GM12878 (cell line): ENCODE results near the gene WBP1L. TPM values are rescaled to one million over a fixed set of nuclear protein-coding genes. Genes with fewer than 3 reads are reported as not detected.

Source experiments
- ASH2L ChIP-seq: fragments of 300-600, 200-600 bp; sonication (generic); IDR thresholded peaks from 2 replicates; pipeline ENCODE4 v1.6.1; 2017; ENCODE audit warnings: low read depth, mild to moderate bottlenecking, borderline replicate concordance
- BCL11A ChIP-seq: IDR thresholded peaks from 2 replicates; pipeline ENCODE4 v1.6.1; 2011; ENCODE audit warnings: low read depth, low read length
- CBFB ChIP-seq: IDR thresholded peaks from 2 replicates; pipeline ENCODE4 v1.6.1; 2016; ENCODE audit warnings: antibody characterized with exemption, low read depth
- CBX5 ChIP-seq: sonication (generic); IDR thresholded peaks from 2 replicates; pipeline ENCODE4 v1.6.1; 2016; ENCODE audit warnings: low read depth, moderate library complexity, mild to moderate bottlenecking, inconsistent platforms
- DPF2 ChIP-seq: fragments of 450-650 bp; IDR thresholded peaks from 2 replicates; pipeline ENCODE4 v1.6.1; 2017; ENCODE audit warnings: mild to moderate bottlenecking
- GABPA ChIP-seq: IDR thresholded peaks from 2 replicates; pipeline ENCODE4 v1.6.1; 2014; ENCODE audit warnings: antibody characterized with exemption, low read depth, mild to moderate bottlenecking, inconsistent platforms
- IRF4 ChIP-seq: IDR thresholded peaks from 2 replicates; pipeline ENCODE4 v1.6.1; 2011; ENCODE audit warnings: low read depth, low read length
- LARP7 ChIP-seq: fragments of 450-650 bp; IDR thresholded peaks from 2 replicates; pipeline ENCODE4 v1.6.1; 2017; ENCODE audit warnings: mild to moderate bottlenecking
- MEF2B ChIP-seq: fragments of 450-650 bp; IDR thresholded peaks from 2 replicates; pipeline ENCODE4 v1.6.1; 2018; ENCODE audit warnings: mild to moderate bottlenecking, moderate library complexity; ENCODE audit not compliant: partially characterized antibody, poor library complexity, severe bottlenecking
- MTA2 ChIP-seq: fragments of 450-650 bp; IDR thresholded peaks from 2 replicates; pipeline ENCODE4 v1.6.1; 2016; ENCODE audit warnings: low read depth, mild to moderate bottlenecking, moderate library complexity
- MTA3 ChIP-seq: IDR thresholded peaks from 2 replicates; pipeline ENCODE4 v1.6.1; 2012; ENCODE audit warnings: low read length, inconsistent platforms, borderline replicate concordance
- NFXL1 ChIP-seq: fragments of 450-650 bp; IDR thresholded peaks from 2 replicates; pipeline ENCODE4 v1.6.1; 2017; ENCODE audit warnings: antibody characterized with exemption, mild to moderate bottlenecking, borderline replicate concordance
- SP1 ChIP-seq: IDR thresholded peaks from one replicate; pipeline ENCODE4 v1.6.1; 2011; ENCODE audit warnings: low read depth, low read length
- SREBF1 ChIP-seq: IDR thresholded peaks from 2 replicates; pipeline ENCODE4 v1.6.1; 2012; ENCODE audit warnings: mild to moderate bottlenecking, low read length
- TARDBP ChIP-seq: IDR thresholded peaks from 2 replicates; pipeline ENCODE4 v1.6.1; 2016; ENCODE audit warnings: borderline replicate concordance
- TCF3 ChIP-seq: IDR thresholded peaks from 2 replicates; pipeline ENCODE4 v1.6.1; 2012; ENCODE audit warnings: low read depth, mild to moderate bottlenecking, low read length, borderline replicate concordance; ENCODE audit not compliant: insufficient read depth
- ZBED1 ChIP-seq: IDR thresholded peaks from 2 replicates; pipeline ENCODE4 v1.6.1; 2016; ENCODE audit warnings: borderline replicate concordance
- ZNF622 ChIP-seq: fragments of 450-650 bp; IDR thresholded peaks from 2 replicates; pipeline ENCODE4 v1.6.1; 2017; ENCODE audit warnings: mild to moderate bottlenecking, inconsistent platforms
- polyA plus RNA-seq, 11 experiments: library from polyadenylated mRNA; depleted of rRNA in 4 of 11; unstranded in 6 of 11; stranded (reverse) in 5 of 11; fragments of >200 nt; fragmentation: Nextera tagmentation in 4 of 11; fragmentation: Illumina TruSeq in 1 of 11; extraction: Ambion mirVana in 4 of 11; extraction: Trizol in 1 of 11; gene quantifications; 1 replicate in 1 of 11; 2 replicates in 10 of 11; pipeline versions ENCODE4 v1.2.1 to v1.2.3, GENCODE V29; 2011 to 2016; ENCODE audit warnings: inconsistent platforms in 2 of 11, missing spikeins in 2 of 11, low read depth in 1 of 11
- total RNA-seq, 4 experiments: library from RNA; depleted of rRNA in 3 of 4; stranded (reverse); fragments of >200 nt in 3 of 4; fragmentation: Illumina TruSeq in 1 of 4; extraction: Trizol in 1 of 4; gene quantifications; 2 replicates each; pipeline versions ENCODE4 v1.2.1 to v1.2.3, GENCODE V29; 2013 to 2021
- TF ChIP-seq, protein P1 (sequence below): fragments of 450-650 bp; IDR thresholded peaks from 2 replicates; pipeline ENCODE4 v1.6.1; 2018; ENCODE audit warnings: mild to moderate bottlenecking, low read depth, moderate library complexity; ENCODE audit not compliant: partially characterized antibody
- TF ChIP-seq, protein P2 (sequence below): fragments of 150-350 bp; IDR thresholded peaks from 2 replicates; pipeline ENCODE4 v1.6.1; 2014; ENCODE audit warnings: mild to moderate bottlenecking, low read depth, low read length
- TF ChIP-seq, protein P3 (sequence below): fragments of 450-650 bp; IDR thresholded peaks from 2 replicates; pipeline ENCODE4 v1.6.1; 2017; ENCODE audit warnings: borderline replicate concordance
- TF ChIP-seq, protein P4 (sequence below): fragments of 450-650 bp; IDR thresholded peaks from 2 replicates; pipeline ENCODE4 v1.6.1; 2017; ENCODE audit warnings: mild to moderate bottlenecking, low read depth, inconsistent platforms; ENCODE audit not compliant: poor library complexity, severe bottlenecking
- TF ChIP-seq, protein P5 (sequence below): fragments of 450-650 bp; IDR thresholded peaks from 2 replicates; pipeline ENCODE4 v1.6.1; 2016; ENCODE audit warnings: mild to moderate bottlenecking

The WBP1L gene
- total and polyA plus RNA-seq, 10 of the 15 experiments (the other 5 are each of a cell fraction or from before 2014, with no cell fraction given): 3.7 to 18.8 (median 12.3) TPM

DNA sequence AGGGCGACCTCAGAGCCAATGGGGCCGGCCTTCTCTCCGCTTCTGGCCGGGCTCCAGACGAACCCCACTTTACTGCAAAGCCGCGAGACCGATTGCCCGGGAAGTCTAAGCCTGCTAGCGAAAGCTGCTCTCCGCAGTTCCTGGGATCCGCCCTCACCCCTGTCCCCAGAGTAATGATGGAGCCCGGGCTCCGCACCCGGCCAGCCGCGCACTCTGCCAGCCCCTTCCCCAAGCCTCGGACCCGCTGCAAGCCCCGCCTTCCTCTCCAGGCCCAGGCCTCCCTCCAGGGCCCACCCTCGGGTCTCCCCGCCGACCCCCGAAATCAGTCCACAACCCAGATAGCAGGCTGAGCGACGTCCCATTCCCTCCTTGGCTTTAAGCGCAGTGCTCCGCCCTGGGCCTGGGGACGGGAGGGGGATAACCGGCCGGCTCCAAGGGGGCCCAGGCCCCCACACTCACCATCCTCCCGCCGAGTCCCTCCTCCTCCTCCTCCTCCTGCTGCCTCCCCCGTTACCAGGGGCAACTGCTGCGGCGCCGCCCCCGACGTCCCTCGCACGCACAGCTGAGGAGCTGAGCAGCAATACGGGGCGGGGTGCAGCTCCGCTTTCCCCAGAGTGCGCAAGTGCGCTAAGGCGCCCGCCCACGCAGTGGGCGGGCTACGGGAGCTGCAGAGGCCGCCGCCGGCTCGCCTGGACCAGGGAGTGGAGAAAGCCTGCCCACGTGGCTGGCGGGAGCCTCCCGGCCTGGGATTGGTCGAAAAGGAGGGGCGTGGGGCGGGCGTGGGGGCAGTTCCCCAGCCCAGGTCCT is 29.7 kb upstream of the WBP1L start, which contains the start of gene ARL3 (continued):
- TF ChIP-seq, protein P1, sequence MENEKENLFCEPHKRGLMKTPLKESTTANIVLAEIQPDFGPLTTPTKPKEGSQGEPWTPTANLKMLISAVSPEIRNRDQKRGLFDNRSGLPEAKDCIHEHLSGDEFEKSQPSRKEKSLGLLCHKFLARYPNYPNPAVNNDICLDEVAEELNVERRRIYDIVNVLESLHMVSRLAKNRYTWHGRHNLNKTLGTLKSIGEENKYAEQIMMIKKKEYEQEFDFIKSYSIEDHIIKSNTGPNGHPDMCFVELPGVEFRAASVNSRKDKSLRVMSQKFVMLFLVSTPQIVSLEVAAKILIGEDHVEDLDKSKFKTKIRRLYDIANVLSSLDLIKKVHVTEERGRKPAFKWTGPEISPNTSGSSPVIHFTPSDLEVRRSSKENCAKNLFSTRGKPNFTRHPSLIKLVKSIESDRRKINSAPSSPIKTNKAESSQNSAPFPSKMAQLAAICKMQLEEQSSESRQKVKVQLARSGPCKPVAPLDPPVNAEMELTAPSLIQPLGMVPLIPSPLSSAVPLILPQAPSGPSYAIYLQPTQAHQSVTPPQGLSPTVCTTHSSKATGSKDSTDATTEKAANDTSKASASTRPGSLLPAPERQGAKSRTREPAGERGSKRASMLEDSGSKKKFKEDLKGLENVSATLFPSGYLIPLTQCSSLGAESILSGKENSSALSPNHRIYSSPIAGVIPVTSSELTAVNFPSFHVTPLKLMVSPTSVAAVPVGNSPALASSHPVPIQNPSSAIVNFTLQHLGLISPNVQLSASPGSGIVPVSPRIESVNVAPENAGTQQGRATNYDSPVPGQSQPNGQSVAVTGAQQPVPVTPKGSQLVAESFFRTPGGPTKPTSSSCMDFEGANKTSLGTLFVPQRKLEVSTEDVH: no peak
- TF ChIP-seq, protein P2, sequence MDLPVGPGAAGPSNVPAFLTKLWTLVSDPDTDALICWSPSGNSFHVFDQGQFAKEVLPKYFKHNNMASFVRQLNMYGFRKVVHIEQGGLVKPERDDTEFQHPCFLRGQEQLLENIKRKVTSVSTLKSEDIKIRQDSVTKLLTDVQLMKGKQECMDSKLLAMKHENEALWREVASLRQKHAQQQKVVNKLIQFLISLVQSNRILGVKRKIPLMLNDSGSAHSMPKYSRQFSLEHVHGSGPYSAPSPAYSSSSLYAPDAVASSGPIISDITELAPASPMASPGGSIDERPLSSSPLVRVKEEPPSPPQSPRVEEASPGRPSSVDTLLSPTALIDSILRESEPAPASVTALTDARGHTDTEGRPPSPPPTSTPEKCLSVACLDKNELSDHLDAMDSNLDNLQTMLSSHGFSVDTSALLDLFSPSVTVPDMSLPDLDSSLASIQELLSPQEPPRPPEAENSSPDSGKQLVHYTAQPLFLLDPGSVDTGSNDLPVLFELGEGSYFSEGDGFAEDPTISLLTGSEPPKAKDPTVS: no peak
- peak; percentile 57 for TF ChIP-seq MTA2
- TF ChIP-seq TARDBP: no peak
- TF ChIP-seq IRF4: no peak
- no peak for TF ChIP-seq ZBED1
- TF ChIP-seq CBFB: peak; percentile 53; the same call in 1 of the 2 replicates
- TF ChIP-seq MTA3: no peak
- TF ChIP-seq TCF3: no peak
- peak; percentile 100 for TF ChIP-seq NFXL1
- TF ChIP-seq SREBF1: no peak
- TF ChIP-seq ZNF622: no peak
- TF ChIP-seq, protein P3, sequence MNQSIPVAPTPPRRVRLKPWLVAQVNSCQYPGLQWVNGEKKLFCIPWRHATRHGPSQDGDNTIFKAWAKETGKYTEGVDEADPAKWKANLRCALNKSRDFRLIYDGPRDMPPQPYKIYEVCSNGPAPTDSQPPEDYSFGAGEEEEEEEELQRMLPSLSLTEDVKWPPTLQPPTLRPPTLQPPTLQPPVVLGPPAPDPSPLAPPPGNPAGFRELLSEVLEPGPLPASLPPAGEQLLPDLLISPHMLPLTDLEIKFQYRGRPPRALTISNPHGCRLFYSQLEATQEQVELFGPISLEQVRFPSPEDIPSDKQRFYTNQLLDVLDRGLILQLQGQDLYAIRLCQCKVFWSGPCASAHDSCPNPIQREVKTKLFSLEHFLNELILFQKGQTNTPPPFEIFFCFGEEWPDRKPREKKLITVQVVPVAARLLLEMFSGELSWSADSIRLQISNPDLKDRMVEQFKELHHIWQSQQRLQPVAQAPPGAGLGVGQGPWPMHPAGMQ: no peak
- TF ChIP-seq GABPA: no peak
- peak; percentile 62; the same call in 1 of the 2 replicates for TF ChIP-seq LARP7
- TF ChIP-seq BCL11A: no peak
- peak; percentile 58 for TF ChIP-seq DPF2
- TF ChIP-seq, protein P4, sequence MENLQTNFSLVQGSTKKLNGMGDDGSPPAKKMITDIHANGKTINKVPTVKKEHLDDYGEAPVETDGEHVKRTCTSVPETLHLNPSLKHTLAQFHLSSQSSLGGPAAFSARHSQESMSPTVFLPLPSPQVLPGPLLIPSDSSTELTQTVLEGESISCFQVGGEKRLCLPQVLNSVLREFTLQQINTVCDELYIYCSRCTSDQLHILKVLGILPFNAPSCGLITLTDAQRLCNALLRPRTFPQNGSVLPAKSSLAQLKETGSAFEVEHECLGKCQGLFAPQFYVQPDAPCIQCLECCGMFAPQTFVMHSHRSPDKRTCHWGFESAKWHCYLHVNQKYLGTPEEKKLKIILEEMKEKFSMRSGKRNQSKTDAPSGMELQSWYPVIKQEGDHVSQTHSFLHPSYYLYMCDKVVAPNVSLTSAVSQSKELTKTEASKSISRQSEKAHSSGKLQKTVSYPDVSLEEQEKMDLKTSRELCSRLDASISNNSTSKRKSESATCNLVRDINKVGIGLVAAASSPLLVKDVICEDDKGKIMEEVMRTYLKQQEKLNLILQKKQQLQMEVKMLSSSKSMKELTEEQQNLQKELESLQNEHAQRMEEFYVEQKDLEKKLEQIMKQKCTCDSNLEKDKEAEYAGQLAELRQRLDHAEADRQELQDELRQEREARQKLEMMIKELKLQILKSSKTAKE: no peak
- peak; percentile 67; the same call in 1 of the 2 replicates for TF ChIP-seq ASH2L
- peak; percentile 72 for TF ChIP-seq SP1
- TF ChIP-seq, protein P5, sequence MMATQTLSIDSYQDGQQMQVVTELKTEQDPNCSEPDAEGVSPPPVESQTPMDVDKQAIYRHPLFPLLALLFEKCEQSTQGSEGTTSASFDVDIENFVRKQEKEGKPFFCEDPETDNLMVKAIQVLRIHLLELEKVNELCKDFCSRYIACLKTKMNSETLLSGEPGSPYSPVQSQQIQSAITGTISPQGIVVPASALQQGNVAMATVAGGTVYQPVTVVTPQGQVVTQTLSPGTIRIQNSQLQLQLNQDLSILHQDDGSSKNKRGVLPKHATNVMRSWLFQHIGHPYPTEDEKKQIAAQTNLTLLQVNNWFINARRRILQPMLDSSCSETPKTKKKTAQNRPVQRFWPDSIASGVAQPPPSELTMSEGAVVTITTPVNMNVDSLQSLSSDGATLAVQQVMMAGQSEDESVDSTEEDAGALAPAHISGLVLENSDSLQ: peak; percentile 57
- no peak for TF ChIP-seq CBX5
- TF ChIP-seq MEF2B: peak; percentile 67
